HG03439 (cell line): ENCODE data around the gene CCDC34.

Source experiments
- ATAC-seq: cut with Tn5 transposase; IDR thresholded peaks from one replicate; pipeline ENCODE4 v1.9.1; 2021; ENCODE audit warnings: mild to moderate bottlenecking, moderate library complexity; ENCODE audit not compliant: unreplicated experiment

CCDC34 gene, protein sequence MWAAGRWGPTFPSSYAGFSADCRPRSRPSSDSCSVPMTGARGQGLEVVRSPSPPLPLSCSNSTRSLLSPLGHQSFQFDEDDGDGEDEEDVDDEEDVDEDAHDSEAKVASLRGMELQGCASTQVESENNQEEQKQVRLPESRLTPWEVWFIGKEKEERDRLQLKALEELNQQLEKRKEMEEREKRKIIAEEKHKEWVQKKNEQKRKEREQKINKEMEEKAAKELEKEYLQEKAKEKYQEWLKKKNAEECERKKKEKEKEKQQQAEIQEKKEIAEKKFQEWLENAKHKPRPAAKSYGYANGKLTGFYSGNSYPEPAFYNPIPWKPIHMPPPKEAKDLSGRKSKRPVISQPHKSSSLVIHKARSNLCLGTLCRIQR

DNA sequence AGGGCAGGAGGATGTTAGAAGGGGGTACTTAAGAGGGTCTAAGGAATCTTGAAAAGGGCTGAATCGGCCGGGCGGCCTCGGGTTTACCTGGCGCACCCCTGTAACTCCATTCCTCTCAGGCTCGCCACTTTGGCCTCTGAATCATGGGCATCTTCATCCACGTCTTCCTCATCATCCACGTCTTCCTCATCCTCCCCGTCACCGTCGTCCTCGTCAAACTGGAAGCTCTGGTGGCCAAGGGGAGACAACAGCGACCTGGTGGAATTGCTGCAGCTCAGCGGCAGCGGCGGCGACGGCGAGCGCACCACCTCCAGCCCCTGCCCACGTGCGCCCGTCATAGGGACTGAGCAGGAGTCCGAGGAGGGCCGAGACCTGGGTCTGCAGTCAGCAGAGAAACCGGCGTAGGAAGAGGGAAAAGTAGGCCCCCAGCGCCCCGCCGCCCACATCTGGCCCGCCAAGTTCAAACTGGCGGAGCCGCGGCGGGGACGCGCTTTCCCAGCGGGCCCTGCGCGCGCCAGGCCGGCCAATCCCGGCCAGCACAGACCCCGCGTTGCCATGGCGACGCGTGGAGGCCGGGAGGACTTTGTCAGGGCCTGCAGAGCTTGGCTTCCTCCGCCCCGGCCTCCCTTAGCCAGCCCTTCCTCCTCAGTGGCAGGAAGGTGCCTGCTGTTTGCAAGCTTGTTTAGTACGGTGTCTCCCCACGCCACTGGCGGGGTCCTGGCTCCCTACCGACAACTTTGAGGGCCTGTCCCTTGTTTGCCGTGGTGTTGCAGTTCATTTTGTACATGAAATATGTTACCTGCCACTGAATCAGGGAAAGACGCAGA, at the start of gene CCDC34:
Gene CCDC34 (minus strand): TSS at position 467 of the 827 bp plus-strand sequence. CDS start 21 bp downstream, at position 446.
- peak; percentile 100 for ATAC-seq

DNA sequence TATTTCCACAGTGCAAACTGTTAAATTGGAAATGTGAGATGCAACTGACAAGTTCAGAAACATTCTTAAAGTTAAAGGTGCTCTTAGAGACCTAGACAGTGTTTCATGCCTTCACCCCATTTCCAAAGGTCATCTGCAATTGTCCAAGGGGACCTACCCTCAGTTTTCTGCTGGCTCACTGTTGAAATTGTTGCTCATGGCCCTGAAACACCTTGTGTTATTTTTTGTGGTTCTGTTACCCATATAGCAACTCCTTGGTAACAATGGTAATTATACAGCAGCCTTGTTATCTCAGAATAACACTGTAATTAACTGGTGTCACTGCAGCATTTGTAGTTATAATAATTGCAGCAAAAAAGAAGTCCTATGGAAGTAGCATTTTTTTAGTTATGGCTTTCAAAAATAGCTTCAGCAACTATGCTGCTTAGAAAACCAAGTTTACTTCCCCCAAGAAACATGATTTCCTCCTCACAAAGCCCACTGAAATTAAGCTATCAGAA, 49.2 kb upstream of the CCDC34 start:
- no peak for ATAC-seq

DNA sequence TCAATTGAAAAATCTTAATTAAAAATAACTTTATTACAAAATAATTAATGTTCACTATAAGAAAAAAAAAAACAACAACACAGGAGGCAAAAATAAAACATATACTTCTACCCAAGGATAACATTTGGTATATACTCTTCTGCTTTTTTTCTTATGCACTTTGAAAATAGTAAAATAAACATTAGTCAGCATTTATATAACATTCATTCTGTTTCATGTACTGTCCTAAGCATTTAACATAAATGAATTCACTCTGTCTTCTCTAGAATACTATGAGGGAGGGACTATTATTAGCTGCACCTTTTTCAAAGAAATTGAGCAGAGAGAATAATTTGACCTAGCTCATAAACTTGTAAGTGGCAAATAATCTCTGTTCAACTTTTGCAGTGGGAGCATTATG, 48.3 kb upstream of the CCDC34 start:
- ATAC-seq, result no peak

DNA sequence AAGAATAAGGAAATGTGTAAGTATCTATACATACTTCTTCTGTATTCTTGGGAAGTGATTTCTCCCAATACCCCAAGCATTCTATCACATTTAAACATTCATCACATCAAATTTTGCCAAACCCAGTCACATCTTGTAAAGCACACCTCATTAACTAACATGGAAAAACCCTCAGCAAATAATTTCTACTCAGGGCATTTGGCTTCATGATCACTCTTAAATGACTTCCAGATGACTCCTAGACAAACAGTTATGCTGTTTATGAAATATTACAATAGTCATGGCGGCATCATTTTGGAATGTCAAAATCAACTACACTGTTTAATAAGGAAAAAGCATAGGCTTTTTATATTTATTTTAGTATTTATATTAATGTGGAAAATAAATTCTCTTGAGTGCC, 47.3 kb upstream of the CCDC34 start:
- ATAC-seq, result no peak

DNA sequence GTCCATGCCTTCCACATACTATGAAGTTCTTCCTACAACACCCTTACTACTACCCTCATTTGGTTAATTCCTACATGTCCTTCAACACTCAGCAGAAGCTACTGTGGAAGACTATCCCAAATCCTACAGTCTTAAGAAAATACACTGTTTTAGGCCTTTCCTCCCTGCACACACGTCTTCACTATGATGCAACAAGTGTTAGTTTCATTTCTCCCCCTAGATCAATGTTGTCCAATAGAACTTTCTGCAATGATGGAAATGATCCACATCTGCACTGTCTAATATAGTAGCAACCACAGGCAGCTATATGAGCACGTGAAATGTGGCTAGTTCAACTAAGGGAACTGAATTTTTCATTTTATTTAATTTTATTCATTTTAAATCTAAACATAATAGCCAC, 46.7 kb upstream of the CCDC34 start:
- no peak for ATAC-seq

DNA sequence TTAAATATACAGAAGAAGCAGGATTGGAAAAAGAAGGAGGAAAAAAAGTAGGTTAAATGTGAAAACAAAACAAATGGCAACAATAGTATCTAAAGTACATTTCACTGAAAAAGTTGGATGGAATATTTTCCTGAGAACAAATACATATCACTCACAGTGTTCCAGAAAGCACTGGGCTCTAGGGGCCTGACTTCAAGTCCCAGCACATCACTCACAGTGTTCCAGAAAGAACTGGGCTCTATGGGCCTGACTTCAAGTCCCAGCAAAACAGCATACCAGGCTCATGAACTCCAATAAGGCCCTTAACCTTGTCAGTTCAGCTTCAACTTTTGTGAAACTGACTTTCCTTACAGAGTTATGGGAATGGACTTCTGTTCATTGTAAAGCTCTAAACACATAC, 46.0 kb upstream of the CCDC34 start:
- no peak for ATAC-seq

DNA sequence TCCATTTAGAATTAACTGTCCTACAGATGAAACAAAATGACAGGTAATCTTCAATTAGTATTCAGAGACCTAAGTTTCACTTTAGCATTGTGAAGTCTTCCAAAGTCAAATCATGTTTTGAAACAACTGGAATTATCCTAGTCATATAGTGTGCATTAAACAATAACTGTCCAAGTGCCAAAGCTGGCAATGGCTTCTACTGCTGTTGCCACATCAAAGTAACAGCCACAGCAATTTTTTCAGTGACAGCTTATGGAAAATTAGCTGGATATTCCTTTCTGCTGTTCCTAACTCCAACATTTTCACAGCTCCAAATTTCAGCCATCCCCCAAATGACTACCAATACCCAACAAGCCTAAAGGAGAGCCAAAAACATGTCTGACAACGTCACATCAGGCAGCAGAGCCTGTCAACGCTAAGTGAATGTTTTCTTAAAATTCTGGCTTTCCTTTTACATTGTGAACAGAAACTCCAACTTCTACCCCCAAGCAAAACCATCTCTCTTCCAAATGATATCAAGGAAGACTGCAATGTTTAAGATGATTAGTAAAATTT, 45.3 kb upstream of the CCDC34 start:
- no peak for ATAC-seq

DNA sequence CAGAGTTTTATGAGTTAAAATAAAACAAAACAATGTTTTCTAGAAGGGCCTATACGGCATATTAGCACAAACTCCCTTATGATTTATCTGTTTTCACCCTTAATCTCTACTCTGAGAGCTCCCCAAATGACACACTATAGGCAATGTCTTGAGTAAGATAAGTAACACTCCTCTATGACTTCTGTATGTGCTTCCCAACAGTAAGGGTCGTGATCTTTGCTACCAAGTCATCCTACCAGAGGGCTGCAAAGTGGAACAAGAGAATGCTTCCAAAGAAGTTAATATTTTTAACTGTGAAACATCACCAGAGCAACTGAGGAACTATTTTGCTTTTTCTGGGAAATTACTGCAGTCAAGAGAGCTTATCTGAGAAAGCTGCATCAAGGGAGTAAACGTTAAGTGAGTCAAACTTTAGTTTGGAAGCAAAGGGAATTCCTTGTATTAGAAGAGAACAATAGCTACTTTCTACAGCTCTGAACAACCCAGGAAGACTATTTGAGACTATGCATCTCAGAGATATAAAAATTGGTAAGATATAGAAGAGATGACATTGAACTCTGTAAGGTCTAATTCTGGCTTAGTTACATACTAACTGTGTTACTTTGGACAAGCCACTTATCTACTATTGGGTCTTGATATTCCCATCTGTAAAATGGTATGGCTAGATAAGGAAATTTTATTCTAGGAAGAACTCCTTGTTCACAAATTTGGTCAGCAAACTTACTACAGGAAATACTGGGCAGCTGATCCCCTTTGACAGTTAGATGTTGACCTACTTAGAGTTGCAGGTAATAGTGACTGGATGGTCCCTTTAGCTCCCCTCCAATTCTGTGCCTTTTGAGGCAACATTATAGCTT, 43.7 kb upstream of the CCDC34 start:
- no peak for ATAC-seq

DNA sequence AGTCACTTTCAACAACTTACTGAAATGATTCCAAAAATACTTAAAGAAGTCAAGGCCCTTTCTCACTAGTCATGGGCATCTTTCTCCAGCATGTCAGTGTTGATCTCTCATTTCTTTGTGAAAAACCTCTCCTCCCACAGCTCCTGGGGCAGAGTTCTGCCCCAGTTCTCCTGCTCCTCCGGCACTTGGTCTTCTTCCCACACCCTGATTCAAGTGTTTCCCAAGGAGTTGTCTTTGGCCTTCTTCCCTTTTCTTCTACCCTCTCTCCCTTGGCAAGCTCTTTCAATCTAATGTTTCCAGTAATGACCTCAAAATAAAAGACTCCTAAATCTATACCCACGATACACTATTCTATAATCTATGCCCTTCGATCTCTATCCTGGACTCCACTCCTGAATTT, 42.1 kb upstream of the CCDC34 start:
- ATAC-seq, result no peak

DNA sequence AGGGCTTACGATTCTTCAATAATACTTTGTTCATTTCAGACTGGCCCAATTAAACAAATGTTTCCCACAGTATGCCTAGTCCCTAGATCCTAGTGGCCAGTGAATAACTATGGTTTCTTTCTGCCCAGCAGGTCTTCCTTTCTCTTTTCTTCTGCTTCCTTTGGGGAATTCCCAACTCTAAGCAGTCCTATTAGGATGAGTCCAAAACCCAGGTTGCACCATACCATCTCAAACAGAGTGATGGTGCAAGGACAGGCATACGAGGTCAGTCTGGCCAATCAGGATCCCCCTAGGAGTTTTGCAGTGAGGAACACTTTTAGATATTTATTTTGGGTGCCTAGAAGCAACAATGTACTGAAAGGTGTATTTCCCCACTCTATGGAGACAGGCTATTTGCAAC, 41.4 kb upstream of the CCDC34 start:
- ATAC-seq, result no peak

DNA sequence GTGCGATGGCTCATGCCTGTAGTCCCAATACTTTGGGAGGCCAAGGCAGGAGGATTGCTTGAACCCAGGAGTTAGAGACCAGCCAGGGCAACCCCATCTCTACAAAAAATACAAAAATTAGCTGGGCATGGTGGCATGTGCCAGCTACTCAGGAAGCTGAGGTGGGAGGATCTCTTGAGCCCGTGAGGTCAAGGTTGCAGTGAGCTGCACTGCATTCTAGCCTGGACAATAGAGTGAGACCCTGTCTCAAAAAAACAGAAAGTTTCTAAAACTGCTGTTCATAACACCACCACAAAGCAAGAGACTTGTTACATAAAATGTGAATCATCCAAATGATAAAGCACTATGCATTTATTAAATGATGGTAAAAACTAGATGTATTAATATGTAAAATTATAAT, 40.2 kb upstream of the CCDC34 start:
- no peak for ATAC-seq

DNA sequence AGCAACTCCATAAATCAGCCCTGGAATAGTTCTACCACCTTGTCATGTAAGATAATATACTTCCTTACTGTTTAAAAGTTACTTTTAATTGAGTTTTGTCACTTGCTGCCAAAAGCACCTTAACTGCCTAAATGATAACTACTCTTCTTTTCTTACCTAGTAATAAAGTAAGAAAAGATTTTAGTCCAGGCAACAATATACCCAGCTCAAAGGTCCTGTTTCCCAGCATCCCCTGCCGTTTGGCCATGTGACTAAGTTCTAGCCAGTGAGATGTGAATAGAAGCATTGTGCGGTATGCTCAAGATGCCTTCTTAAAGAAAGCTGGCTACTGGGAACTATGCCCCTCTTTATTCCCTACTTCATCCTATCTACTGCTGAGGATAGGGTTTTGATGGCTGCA, 39.4 kb upstream of the CCDC34 start:
- no peak for ATAC-seq

DNA sequence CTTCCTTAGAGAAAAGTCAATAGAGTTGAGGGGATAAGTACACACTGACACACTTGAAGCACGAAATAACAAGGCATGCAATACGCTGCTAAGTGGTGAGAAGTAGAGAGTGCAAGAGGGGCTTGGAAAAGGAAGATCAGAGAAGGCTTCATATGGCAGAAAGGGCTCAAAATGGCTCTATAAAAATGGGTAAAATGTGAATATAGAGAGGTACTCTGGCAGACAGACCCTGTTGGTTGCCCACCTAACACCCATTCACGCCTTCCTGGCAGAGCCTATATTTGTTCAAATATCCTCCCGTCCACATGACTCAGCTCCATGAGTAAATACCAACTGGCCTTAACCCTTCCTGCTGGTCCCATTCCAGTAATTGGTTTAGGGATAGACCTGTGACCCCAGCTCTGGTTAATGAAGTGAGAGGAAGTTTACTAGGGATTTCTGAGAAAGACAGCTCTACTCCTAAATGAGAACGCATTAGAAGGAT, 38.9 kb upstream of the CCDC34 start:
- ATAC-seq, result no peak

DNA sequence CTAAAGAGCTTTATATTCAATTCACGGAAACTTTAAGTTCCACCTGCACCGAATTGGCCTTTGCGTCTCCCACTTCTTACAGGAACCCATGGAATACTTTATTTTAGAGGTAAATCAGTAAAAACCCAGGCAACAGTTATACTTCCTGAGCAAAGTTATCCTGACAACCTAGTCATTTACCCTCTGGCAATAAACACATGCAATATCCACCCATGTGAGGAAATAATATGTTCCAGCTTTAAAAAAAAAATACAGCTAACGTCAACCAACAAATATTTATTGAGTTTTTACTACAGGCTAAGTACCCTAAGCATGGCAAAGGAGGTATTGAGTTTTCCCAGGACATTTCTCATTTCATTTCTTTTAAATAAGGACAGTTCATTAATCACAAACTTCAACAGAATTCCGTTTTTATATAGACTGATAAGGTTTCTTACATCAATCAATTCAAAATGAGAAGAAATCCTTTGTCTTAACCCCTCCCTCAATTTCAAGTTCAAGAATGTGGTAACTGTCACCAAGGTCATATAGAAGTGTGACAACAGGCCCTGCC, 38.3 kb upstream of the CCDC34 start:
- ATAC-seq, result no peak

DNA sequence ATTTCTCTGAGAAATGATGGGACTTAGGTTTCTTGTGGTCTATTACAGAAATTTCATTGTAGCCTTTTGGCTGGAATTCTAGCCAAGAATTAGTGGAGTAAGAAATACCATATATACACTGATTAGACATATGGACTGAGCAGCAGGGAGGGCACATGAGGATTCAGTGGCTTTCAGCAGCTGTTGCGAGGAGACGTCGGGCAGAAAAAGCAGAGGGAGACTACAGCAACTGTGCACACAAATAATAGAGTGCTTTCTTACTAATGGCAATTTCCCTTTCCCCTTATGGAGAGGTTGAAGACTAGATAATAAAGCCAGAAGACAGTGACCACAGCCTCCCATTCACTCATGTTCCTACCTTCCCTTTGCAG, 35.4 kb upstream of the CCDC34 start:
- no peak for ATAC-seq

DNA sequence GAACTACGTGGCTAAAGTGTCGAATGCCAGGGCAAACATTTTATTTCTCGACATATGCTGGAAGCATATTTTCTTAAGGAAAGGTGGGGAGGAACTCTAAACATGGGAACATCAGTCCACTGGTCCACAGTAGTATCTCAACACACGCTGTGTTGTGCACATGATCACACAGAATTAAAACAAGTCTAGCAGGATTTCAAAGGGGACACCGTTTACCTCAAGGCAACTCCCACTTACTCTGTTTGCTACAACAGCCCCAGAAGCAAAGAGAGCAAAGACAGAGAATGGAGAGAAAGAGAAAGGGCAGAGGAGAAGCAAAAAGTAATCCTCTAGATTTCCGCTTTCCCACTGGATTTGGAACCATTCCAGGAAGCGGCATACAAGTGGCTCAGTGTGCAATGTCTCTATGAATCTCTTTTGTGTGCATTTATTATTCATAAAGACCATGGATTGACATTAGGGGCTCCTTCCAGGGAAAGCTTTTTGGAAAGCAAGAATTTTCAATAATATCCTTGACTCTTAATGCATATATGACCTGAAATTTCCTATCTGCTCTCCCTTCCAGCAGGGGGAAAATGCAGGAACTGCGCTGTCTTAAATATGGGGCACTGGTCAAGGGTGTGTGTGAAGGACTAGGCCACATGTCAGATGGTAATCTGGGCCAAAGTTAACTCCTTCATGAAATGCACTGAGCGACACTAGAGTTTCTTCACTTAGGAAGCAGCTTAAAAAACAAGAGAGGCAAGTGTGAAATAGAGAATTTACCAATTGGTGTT, 34.8 kb upstream of the CCDC34 start:
- ATAC-seq, result no peak

DNA sequence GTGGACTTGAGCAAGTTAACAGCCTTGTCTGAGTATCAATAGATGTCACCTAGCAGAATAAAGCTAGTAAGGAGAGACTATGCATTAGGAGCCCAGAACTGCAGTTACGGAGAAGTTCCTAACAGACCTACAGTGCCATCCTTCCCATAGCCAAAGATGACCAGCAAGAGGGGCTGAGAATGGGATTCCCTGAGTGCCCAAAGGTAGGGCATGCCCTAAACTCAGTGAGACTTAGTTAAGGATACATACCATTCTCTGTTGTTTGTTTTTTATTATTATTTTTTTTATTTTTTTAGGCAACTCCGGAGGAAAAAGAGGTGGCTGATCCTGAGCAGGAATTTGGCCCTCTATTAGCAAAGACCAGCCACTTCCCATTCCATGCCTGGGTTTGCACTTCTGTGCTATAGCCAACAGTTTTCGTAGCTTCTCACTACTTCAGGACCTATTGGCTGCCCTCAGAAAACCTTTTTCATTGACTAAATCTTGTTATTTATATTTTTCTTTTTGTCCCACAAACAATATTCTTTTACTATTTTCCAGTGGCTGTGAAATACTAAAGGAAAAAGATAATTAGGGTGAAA, 33.3 kb upstream of the CCDC34 start:
- no peak for ATAC-seq

DNA sequence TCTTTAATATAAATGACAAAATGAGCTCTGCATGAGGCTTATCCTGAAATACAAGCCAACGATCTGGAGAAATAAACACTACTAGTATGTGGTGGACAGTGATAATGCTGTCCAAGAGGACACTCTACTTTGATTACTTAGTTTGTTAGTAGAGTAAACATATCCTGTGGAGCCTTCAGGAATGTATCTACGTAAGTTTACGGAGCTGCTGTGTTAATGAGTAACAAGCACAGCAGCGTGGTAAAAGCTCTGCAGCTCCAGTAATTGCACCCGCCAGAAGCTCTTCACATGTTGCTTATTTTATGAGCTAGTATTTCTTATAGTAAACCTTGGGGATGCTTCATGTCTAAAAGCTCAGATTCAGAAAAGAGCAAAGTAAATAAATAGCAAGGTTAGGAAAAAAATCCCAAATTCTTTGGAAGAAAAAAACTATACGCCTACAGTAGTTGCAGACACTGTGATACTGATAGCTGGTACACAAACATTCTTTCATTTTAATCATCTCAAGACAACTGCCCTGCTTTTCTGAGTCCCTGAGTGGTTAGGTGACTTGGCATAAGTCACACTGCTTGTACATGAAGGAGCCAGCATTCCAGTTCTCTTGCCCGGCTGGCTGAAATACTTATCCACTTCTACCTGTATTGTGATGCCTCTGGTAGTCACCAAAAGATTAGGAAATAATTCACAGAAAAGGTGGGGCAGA, 32.7 kb upstream of the CCDC34 start:
- ATAC-seq, result no peak

DNA sequence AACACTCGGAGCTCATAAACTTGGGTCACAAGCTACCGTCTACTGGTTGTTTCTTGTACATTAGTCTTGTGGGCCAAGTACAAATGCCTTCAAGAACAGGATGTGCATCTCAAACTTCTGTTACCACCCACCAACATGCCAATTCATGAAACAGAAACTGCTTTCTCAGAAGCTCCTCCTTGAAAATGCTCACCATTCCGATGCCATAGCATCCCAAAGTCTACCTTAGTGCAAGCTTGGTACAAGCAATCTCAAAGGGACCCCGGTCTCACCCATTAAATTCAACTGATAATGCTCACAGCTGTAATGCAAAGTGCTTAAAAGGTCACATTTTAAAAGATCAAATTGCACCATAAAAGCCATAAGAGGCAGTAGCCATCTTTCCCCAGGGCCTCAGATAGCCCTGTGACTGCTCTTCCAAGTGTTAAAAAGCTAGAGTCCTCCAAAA, 31.8 kb upstream of the CCDC34 start:
- ATAC-seq, result no peak
